Measurements from ENCODE around the gene SFMBT1. TPM values are rescaled to one million over a fixed set of nuclear protein-coding genes. Genes with fewer than 3 reads are reported as not detected.

SFMBT1 gene
- total and polyA plus RNA-seq, 2 of the 8 experiments (the other 6 are each of a cell fraction or from before 2014, with no cell fraction given): 8.1 to 16.8 TPM

- WGBS, 2 experiments (ENCODE audit: extremely low coverage in 1 of 2, insufficient coverage in 1 of 2, insufficient read length in 1 of 2, insufficient replicate concordance in 2 of 2, low coverage in 1 of 2, low lambda C conversion rate in 2 of 2, missing lambda C conversion rate in 1 of 2): 82% methylated on average over 17 of the region's 17 CpGs; no CpG with 5 or more reads in 1 of the 2 experiments
- Histone ChIP-seq H2BK120ac (replicated peaks; ENCODE audit: low read depth, low read length) (no peak overlapping the region), H2BK15ac (ENCODE audit: low read length) (0 out of 2 replicates have a peak overlapping the region, but pooled peaks have one; percentile 19), H3K9ac (replicated peaks in 1 of 4; ENCODE audit: extremely low read depth in 1 of 4, low read depth in 3 of 4, low read length in 3 of 4) (no peak overlapping the region; a peak in 2 of 7 replicates), H3K4me3 (ENCODE audit: extremely low read depth in 1 of 4, insufficient read depth in 2 of 4, low read depth in 3 of 4, low read length in 4 of 4) (peak overlapping the region; percentile 21 to 57 (median 32); a peak in 7 of 8 replicates), H3K18ac (ENCODE audit: extremely low read depth, low read length) (peak overlapping the region; percentile 60; the same call in 1 of the 2 replicates), H3K4me1 (replicated peaks in 1 of 4; ENCODE audit: control insufficient read depth in 3 of 4, insufficient read depth in 4 of 4, low read length in 3 of 4) (peaks cover 0 to 15% (median 9%) of the 10 kb centered on the region in 4 experiments; a peak in 6 of 7 replicates), H3K23me2 (ENCODE audit: low read depth, low read length) (peaks cover 6% of the 10 kb centered on the region; the same call in 1 of the 2 replicates), H3K79me2 (ENCODE audit: control insufficient read depth in 1 of 2, insufficient read depth in 2 of 2, low read length in 2 of 2) (no peaks in the 10 kb centered on the region), H2AK5ac (ENCODE audit: low read depth, low read length) (peak overlapping the region; percentile 11; the same call in 1 of the 2 replicates), H3K56ac (replicated peaks; ENCODE audit: insufficient read length, low read depth, low read length) (no peak overlapping the region), H2BK20ac (ENCODE audit: low read length) (no peak overlapping the region), H3K4ac (replicated peaks; ENCODE audit: insufficient read length, low read depth, low read length) (no peak overlapping the region), H3K27me3 (replicated peaks in 1 of 4; ENCODE audit: control insufficient read depth in 3 of 4, extremely low read depth in 1 of 4, insufficient read depth in 3 of 4, low read length in 3 of 4) (no peaks in the 10 kb centered on the region; a peak in 2 of 7 replicates), H2BK5ac (ENCODE audit: low read depth, low read length) (peak overlapping the region; percentile 90; the same call in 1 of the 2 replicates), H4K20me1 (replicated peaks in 1 of 2; ENCODE audit: control insufficient read depth in 1 of 2, insufficient read depth in 2 of 2, low read length in 2 of 2) (no peaks in the 10 kb centered on the region), H2BK12ac (ENCODE audit: low read depth, low read length) (peak overlapping the region; percentile 50; the same call in 1 of the 2 replicates), H4K8ac (ENCODE audit: extremely low read depth, insufficient read depth, low read length) (peak overlapping the region; percentile 84; the same call in 1 of the 2 replicates), H3K79me1 (ENCODE audit: low read depth, low read length) (no peaks in the 10 kb centered on the region), H3K36me3 (ENCODE audit: control insufficient read depth in 2 of 4, insufficient read depth in 4 of 4, low read length in 3 of 4) (no peaks in the 10 kb centered on the region), H3K4me2 (ENCODE audit: insufficient read depth in 1 of 2, low read depth in 2 of 2, low read length in 2 of 2) (peak overlapping the region; percentile 55 to 88), H3K23ac (ENCODE audit: insufficient read length) (no peak overlapping the region), H3K14ac (ENCODE audit: insufficient read length) (no peak overlapping the region), H2AFZ (ENCODE audit: low read length) (peak overlapping the region; percentile 94), H3K9me3 (ENCODE audit: insufficient read depth in 2 of 2, low read depth in 1 of 2, low read length in 1 of 2) (no peaks in the 10 kb centered on the region), H4K5ac (ENCODE audit: insufficient read length, low read depth, low read length) (peak overlapping the region; percentile 59), H4K91ac (replicated peaks; ENCODE audit: insufficient read length, low read length) (no peak overlapping the region), H3K27ac (ENCODE audit: low read depth, low read length) (no peak overlapping the region)
- TF ChIP-seq TBP (IDR thresholded peaks at IDR 0.05; ENCODE audit: low read depth, low read length) (peak; percentile 34; the same call in 1 of the 2 replicates), FOSL1 (IDR thresholded peaks at IDR 0.05; ENCODE audit: insufficient read depth, low read depth, low read length) (no peak)
- ChIA-PET POLR2A (ENCODE audit: partially characterized antibody) (interaction anchor here (1.4 to 4.4 kb wide), 4 partner anchors 9 to 303 kb away, joined by 3 to 25 read pairs (median 6); partner anchors contain the start of gene NEK4), CTCF (ENCODE audit: partially characterized antibody) (interaction anchor here (0.6 to 5.6 kb wide), 13 partner anchors 24 to 282 kb away, joined by 3 to 20 read pairs (median 3); no protein-coding TSS in a partner anchor)
- FAIRE-seq (no peak), DNase-seq (ENCODE audit: low read depth in 1 of 2, low spot score in 2 of 2) (no peak)
These were observed 27.9 kb upstream of the SFMBT1 start for GRCh38 chr3:53073553-53074365.
